22Rv1 (cell line): ENCODE data around the gene KLHL40.
"Not testable (repeated sequence)": the region's sequence is repeated elsewhere in the genome, so short reads cannot be mapped to it uniquely, and the experiment has no call there.

Experiments used
- H3K27ac ChIP-seq: fragments of 450-650 bp; 2 replicates; pipeline ENCODE4 v1.5.1; 2017
- CTCF ChIP-seq: fragments of 450-650 bp; IDR thresholded peaks from 2 replicates; pipeline ENCODE4 v1.5.1; 2017; ENCODE audit warnings: mild to moderate bottlenecking
- ZFX ChIP-seq: fragments of 450-650 bp; IDR thresholded peaks from 2 replicates; pipeline ENCODE4 v1.6.1; 2017; ENCODE audit warnings: antibody characterized with exemption, borderline replicate concordance

KLHL40 gene

GRCh38 chr3:42721690-42722089 is 36.4 kb downstream of the KLHL40 start:
- no peak overlapping the region for H3K27ac ChIP-seq
- TF ChIP-seq CTCF = no peak

- H3K27ac ChIP-seq = not testable (repeated sequence)
Measured at GRCh38 chr3:42722442-42722841, 37.1 kb downstream of the KLHL40 start.

GRCh38 chr3:42723219-42723618 is 37.9 kb downstream of the KLHL40 start:
- H3K27ac ChIP-seq = no peak overlapping the region
- TF ChIP-seq ZFX = no peak
- TF ChIP-seq CTCF = no peak

- no peak for TF ChIP-seq CTCF
- TF ChIP-seq ZFX = no peak
- no peak overlapping the region for H3K27ac ChIP-seq
Measured at GRCh38 chr3:42725454-42725853, 40.1 kb downstream of the KLHL40 start.

- no peak overlapping the region for H3K27ac ChIP-seq
- TF ChIP-seq CTCF = no peak
- TF ChIP-seq ZFX = no peak
Measured at GRCh38 chr3:42728056-42728455, 42.7 kb downstream of the KLHL40 start.

GRCh38 chr3:42728668-42729364 is 43.5 kb downstream of the KLHL40 start:
- TF ChIP-seq ZFX = no peak
- TF ChIP-seq CTCF = no peak
- no peak overlapping the region for H3K27ac ChIP-seq

- no peak for TF ChIP-seq CTCF
- no peak for TF ChIP-seq ZFX
- no peak overlapping the region for H3K27ac ChIP-seq
Measured at GRCh38 chr3:42729404-42730145, 44.2 kb downstream of the KLHL40 start.
